Fibroblast of skin of left quadriceps (primary cell): ENCODE measurements around the gene RAB1B.
"Not testable (repeated sequence)": the region's sequence is repeated elsewhere in the genome, so short reads cannot be mapped to it uniquely, and the experiment has no call there.

ENCODE experiments used
- DNase-seq, 2 experiments: peaks; one replicate each; pipeline ENCODE4 v3.0.0-alpha.2; 2013; ENCODE audit warnings: low read depth in 2 of 2

The RAB1B gene

DNA sequence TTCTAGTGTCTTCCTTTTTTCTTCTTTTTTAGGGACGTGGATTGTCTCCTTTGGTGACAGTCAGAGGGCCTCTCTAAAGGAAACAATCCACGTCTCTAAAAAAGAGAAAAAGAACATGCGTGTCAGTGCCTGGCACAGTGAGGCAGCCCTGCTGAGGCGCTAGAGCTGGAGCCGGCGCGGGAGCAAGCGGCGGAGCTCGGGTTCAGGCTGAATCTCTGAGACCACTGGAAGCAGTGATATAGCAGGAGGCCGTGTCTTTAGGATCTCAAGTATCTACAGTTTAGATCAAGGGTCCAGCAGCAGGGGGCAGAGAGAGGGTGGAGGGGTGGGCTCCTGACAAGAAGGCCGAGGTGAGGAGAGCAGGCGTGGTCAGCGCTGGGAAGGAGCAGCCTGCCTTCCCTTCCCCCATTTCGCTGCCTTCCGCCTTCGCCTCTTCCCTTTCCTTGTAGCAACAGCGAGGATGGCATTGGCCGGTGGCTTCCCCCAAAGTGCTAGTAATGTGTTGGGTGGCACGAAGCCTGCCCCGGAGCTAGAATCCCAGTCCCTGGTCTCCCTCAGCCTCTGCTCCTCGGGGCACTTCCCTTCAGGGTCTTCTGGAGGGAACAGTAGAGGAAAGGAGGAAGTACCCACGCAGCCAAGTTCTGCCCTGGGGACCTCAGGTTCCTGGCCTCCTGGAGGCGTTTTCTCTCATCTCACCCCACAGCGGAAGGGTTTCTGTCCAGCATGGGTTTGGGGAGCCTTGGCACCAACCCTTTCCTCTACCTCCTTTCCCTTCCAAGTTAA lies 28.2 kb upstream of the RAB1B start:
- DNase-seq = no peak

DNA sequence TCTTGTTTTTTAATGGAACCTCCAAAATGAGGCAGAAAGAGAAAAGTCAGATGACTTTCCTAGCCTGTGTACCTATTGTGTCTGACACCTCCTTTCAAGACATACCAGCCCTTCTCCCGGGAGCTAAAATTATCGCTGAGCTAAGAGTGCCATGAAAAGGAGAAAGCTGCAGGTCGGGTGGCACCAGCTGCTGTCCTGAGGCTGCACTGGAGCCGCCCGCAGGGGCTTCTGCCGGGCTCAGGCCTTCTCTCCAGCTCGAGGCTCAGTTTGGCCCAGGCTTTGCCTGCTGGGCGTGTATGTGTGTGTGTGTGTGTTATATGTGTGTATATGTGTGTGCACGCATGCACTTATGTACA lies 27.7 kb upstream of the RAB1B start:
- DNase-seq = no peak

DNA sequence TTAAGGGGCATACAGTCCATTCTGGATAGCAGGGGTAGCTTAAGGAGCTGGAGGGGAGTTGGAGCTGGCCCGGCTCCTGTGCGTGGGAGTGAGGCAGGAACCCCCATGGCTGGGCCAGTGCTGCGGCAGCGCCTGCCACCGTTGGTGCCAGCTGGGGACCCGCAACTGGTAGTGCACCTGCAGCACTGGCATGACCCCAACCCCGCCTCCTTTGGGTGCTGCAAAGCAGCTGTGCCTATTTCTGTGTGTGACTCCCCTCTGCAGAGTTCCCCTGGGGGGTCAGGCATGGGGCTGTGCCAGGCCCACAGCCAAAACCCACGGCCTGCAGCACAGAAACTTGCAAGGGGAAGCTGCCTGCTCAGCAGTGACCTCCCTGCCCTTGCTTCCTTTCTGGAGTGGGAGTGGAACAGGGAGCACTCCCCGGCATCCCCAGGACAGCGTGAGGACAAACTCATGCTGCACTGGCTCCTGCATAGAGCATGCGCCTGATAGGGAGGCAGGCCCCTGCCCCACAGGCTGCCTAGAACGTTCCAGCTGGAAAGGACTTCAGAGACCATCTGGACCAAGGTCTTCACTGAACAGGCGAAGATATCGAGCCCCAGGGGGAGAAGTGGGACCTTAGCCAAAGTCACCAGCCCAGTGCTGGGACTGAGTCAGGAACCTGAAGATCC lies 26.2 kb upstream of the RAB1B start:
- DNase-seq = no peak

DNA sequence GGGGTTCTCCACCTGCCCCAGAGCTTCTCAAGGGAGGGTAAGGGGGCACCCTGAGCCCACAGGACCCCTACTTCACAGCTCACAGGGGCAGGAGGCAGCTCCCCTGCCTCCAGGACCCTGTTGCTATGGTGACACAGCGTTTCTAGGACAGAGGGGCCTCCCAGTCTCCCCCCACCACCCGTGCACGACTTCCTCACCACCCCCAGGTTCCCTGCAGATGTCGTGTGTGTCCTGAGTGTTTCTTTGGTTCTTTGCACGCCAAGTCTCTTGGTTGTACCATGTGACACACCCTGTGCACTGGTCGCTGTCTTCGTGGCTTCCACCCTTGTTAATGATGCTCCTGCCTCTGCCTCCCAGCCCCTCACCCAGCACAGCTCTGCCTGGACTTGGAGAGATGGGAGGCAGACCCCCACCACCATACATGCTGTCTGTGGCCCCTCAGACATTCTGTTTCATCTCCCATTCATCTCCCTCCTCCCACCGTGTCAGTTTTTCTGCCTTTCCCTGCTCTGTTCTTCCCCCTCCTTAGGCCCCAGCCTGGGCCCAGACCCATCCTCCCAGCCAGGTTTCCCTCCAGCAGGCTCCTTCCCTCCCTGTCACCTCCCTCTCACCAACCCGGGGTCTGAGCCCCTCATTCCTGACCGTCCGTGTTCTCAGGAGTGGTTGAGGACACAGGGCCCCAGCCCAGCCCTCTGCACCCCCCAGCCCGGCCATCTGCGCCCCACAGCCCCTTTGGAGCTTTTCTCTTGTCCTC lies 24.5 kb upstream of the RAB1B start:
- DNase-seq = no peak

DNA sequence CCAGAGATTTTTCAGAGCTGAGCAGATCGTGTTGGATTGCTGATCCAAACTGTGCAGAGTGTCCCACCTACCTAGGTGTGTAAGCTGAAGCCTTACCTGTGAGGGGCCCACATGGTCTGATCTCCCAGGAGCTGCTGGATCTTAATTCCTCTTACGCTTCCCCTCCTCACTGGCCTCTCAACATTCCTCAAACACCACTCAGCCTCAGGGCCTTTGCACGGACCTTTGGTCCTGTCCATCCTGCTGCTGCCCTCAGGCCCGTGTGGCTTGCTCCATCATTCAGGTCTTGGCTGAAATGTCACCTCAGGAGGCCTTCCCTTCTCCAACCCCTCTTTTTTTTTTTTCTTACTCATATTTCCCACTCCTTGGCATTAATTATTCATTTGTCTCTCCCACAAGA lies 21.1 kb upstream of the RAB1B start:
- no peak for DNase-seq

DNA sequence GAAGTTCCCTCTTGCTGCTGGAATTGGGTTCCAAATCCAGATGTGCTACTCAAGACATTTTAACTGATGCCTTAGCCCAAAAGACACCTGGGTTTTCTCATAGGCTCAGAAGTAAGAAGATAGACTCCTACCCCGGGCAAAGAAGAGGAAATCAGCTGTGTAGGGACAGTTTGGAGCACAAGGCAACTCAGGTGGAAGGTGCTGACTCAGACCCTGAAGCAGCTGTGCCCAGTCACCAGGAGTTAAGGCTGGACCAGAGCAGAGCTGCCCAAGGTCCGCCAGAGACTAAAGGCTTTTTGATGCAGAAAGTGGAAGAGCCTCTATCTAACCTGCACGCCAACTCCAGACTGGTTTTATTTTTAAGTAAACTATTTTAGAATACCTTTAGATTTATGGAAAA lies 20.6 kb upstream of the RAB1B start:
- DNase-seq = no peak

DNA sequence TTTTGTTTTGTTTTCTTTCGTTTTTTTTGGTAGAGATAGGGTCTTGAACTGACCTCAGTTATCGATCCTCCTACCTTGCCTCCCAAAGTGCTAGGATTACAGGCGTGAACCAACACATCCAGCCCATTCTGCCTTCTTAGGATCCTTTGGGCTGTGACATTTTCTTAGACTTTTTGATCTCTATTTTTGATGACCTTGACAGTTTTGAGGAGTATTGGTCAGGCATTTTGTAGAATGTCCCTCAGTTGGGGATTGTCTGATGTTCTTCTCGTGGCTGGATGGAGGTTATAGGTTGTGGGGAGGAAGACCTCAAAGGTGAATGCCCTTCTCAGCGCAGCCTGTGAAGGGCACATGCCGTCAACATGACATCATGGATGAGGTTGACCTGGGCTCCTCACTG lies 19.5 kb upstream of the RAB1B start:
- DNase-seq = no peak

DNA sequence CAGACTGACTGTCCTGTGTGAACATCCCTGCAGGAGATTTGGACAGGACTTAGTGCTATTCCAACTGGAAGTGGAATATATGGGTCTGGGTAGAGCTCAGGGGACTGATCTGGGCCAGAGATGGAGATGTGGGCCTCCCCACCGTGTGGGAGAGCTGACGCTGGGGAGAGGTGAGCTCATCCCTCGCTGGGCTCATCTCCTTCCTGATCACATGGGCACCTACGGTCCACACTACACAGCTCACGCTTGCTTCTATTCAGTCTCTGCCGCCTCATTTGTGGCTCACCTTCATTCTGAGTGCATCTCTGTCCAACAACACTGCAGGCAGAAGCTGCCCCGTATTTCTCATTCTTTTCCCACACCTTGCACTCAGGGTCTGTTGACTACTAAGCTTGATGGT lies 16.6 kb upstream of the RAB1B start:
- DNase-seq = no peak

DNA sequence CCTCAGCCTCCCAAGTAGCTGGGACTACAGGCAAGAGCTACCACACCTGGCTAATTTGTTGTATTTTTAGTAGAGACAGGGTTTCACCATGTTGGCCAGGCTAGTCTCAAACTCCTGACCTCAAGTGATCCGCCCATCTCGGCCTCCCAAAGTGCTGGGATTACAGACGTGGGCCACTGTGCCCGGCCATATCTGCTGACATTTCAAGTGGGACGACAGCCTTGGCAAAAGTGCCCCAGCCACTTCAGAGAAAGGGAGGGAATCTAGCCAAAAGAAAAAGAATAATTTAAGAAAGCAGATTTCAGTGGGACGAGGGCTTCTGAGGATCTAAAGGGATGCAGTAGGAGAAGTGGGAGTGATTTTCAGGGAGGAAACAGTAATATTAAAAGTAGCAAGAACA lies 15.4 kb upstream of the RAB1B start:
- not testable (repeated sequence) for DNase-seq

DNA sequence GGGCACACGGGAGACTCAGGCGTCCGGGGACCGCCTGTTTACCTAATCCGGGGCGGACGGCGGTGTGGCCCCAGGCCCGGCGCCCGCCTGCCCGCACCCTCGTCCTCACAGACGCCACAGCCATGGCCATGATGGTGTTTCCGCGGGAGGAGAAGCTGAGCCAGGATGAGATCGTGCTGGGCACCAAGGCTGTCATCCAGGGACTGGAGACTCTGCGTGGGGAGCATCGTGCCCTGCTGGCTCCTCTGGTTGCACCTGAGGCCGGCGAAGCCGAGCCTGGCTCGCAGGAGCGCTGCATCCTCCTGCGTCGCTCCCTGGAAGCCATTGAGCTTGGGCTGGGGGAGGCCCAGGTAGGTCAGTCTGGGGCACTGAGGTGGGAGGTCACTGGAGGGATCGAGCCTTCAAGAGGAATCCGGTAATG lies 10.0 kb upstream of the RAB1B start:
- no peak for DNase-seq

DNA sequence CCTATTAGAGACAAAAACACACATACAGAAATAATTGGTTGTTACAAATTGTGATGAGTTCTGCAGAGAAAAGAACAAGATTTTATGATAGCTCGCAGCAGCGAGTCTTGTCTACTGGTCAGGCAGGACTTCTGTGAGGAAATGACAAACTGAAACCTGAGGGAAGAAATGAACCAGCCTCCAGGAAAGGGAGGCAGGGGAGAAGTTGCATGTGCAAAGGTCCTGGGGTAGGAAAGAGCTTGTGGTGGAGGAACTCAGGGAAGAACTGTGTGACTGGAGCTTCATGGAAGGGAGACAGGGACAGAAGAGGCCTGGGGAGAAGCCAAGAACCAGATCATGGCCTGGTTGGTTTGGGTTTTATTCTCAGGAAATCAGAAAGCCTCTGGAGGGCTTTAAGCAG lies 9.2 kb upstream of the RAB1B start:
- no peak for DNase-seq

DNA sequence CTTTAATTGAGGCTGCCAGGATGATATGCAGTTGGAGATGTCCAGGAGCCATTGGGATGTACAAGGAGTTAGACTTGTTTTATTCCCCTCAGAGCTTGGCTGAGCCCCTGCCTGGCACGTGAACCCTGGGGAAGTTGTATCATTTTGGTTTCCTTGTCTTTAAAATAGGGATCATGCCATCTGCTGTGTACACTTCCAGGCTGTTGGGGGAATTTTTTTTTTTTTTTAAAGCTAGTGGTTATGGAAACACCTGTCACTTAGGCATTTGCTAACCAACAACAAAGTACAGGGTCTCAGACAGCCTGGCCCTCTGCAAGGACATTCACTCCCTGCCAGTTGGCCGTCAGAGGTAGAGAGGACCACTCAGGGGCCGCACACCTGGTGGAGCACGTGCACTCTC lies 8.5 kb upstream of the RAB1B start:
- DNase-seq = no peak

DNA sequence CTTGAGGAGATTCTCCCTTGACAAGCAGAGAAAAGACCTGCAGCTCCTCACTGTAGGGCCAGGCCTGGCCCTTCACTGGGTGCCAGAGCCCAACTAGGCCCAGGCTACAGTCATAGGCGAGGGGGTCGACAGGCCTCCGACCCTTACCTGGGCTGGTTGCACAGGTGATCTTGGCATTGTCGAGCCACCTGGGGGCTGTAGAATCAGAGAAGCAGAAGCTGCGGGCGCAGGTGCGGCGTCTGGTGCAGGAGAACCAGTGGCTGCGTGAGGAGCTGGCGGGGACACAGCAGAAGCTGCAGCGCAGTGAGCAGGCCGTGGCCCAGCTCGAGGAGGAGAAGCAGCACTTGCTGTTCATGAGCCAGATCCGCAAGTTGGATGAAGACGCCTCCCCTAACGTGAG lies 6.9 kb upstream of the RAB1B start:
- DNase-seq = no peak

DNA sequence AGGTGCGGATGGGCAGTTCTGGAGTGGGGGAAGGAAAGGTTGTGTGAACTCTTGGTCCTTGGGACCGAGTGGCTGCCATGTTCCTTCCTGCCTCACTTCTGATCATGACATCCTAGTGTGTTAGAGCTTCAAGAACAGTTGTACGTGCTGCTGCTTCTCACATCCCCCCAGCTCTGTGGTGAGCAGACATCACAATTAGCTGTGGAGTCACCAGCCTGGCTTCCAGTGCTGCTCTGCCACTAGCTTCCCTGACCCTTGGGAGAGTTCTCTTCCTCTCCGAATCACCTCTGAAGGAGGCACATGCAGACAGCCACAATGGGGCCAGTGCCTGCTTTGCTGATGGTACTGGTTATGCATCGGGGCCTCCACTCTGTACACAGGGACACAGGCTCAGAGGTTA lies 6.2 kb upstream of the RAB1B start:
- DNase-seq = no peak

DNA sequence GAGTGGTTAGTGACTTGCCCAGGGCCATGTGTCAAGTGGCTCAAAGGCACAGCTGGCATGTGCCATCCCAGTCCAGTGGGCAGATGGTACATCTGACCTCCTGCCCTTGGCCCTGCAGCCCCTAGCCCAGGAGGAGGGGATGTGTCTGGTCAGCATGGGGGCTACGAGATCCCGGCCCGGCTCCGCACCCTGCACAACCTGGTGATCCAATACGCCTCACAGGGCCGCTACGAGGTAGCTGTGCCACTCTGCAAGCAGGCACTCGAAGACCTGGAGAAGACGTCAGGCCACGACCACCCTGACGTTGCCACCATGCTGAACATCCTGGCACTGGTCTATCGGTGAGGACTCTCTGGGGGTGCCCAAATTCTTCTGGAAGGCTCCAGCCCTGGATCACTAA lies 5.7 kb upstream of the RAB1B start:
- DNase-seq = no peak

DNA sequence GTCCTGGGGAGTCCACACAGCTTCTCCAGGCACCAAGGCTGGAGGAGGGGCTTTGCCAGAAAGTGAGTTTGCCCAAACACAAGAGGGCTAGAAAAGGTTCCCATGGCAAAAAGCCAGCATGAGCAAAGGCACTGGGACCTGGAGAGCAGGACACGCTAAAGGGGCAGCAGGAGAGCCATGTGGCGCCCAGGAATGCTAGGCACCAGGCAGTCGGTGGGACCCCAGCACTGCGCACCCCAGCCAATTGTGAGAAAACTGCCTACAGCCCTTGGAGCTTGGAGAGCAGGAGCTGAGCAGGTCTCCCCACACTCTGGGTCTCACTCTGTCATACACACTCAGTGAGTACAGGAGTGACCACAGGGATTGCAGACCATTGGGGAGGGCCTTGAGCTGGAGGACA lies 5.2 kb upstream of the RAB1B start:
- DNase-seq = no peak

DNA sequence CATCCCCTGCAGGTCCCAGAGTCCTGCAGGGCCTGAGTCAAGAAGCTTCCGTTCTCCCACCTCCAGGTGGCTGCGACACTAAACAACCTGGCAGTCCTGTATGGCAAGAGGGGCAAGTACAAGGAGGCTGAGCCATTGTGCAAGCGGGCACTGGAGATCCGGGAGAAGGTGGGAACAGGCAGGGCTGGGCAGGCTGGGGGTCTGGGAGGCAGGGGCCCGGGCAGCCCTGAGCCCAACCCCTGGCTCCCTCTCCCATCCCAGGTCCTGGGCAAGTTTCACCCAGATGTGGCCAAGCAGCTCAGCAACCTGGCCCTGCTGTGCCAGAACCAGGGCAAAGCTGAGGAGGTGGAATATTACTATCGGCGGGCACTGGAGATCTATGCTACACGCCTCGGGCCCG lies 4.7 kb upstream of the RAB1B start:
- no peak for DNase-seq

DNA sequence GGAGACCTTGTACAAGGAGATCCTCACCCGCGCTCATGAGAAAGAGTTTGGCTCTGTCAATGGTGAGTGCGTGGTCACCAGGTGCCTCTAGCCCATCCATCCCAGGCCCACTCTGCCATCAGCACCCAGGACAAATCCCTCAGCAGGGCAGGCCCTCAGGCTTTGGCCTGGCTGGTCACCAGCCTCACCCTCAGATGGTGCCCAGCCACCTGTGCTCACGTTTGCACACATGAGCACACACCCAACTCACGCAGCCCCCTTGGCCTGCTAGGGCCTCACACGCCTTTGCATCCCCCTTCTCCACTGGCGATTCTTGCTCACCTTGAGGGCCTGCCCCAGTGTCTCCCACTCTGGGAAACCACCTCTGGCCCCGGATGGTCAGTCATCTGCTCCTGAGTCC lies 4.1 kb upstream of the RAB1B start:
- no peak for DNase-seq

DNA sequence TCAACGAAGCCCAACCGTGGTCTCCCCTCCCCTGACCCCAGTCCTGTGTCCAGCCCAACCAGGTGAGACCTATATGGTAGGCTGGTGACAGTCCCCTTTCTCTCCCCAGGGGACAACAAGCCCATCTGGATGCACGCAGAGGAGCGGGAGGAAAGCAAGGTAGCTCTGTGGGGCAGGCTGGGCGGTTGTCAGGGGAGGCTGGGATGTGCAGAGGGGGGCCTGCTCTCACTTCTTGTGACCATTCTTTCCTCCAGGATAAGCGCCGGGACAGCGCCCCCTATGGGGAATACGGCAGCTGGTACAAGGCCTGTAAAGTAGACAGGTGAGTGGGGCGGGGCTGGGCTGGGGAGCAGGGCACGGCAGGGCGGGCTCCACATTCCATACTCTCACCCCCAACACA lies 3.5 kb upstream of the RAB1B start:
- no peak for DNase-seq

DNA sequence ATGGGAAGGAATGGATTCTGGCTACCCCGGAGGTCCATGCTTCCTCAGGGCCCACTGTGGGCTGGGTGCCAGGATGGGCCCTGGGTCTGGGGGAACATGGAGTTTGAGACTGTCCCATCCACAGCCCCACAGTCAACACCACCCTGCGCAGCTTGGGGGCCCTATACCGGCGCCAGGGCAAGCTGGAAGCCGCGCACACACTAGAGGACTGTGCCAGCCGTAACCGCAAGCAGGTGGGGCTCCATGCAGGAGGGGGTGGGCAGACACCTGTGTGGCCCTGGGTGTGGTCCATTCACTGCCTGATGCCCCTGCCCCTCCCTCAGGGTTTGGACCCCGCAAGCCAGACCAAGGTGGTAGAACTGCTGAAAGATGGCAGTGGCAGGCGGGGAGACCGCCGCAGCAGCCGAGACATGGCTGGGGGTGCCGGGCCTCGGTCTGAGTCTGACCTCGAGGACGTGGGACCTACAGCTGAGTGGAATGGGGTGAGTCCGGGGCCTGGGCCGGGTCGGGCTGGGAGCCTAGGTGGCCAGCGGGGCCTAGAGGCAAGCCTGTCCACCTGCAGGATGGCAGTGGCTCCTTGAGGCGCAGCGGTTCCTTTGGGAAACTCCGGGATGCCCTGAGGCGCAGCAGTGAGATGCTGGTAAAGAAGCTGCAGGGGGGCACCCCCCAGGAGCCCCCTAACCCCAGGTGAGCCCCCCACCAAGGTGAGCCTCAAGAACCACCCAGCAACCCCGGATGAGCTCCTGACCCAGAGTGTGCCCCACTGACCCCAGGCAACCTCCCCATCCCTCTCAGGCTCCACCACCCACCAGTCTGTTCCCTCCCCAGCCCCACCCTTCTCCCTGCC lies 2.7 kb upstream of the RAB1B start:
- no peak for DNase-seq

DNA sequence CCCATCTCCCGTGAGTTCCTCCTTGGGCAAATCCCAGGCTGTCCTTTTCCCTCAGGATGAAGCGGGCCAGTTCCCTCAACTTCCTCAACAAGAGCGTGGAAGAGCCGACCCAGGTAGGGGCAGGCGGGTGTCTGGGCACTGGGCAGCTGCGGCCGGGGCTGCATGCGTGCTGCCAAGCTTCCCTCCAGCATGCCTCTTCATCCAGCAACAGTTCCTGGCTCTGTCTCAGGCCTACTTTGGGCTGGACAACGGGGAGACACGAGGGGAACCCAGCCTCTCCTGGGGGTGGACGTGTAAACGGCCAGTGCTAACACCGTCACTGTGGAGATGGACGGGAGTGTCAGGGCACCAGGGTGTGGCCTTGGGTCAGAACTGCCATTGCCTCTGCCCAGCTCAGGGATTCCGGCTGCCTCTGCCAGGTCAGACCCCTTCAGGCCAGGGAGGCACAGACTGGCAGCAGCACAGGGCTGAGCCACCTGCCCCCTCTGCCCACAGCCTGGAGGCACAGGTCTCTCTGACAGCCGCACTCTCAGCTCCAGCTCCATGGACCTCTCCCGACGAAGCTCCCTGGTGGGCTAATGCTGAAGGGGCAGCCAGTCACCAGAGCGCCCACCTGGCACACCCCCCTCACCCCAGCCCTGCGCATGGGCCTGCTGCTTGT lies 1.9 kb upstream of the RAB1B start:
- no peak for DNase-seq

DNA sequence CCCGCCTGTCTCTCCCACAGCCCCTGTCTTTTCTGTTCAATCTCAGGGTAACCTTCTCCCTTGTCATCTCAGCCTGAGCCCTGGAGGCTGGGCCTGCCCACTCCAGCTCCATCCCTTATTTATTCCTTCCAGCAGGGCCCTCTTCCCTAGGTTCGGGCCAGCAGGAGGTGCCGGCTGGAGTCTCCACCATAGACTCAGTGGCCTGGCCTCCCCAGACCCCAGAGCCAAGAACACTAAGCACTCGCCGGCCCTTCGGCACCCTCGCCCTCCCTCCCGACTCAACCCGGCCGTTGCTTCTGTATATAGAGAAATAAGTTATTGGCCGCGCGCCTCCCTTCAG lies 1.4 kb upstream of the RAB1B start:
- no peak for DNase-seq
